ENCODE data around the gene KRTAP10-1. TPM values are rescaled to one million over a fixed set of nuclear protein-coding genes. Genes with fewer than 3 reads are reported as not detected.

The KRTAP10-1 gene
- total RNA-seq, 1 experiment from 2014 or later: not detected

DNA sequence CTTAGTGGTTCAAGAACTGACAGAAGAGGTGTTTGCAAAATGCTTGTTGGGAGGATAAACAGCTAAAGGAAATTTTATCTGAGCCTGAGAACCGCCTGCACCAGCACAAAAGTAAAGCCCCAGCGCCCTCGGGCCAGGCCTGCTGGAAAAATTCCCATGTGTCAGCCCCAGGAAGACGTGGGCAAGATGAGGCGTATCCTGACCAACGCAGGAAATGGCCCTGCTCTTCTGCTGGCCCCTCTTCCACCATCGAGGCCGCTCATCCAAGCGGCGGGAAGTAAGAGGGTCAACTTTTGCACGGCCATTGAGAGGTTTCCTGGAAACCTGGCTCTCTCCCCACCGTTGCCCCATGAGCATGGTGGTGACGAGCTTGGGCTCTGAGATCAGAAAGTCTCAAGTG is 45.0 kb downstream of the KRTAP10-1 start:
- Histone ChIP-seq H3K4me3 (ENCODE audit: low read depth in 2 of 2, low read length in 2 of 2) (no peak overlapping the region), H3K36me3 (ENCODE audit: control insufficient read depth, insufficient read depth, low read length) (no peaks in the 10 kb centered on the region), H3K27ac (ENCODE audit: low read length) (no peak overlapping the region), H3K9me3 (ENCODE audit: control insufficient read depth, insufficient read depth, low read depth, low read length) (no peaks in the 10 kb centered on the region), H3K27me3 (ENCODE audit: control insufficient read depth, insufficient read depth, low read length) (no peaks in the 10 kb centered on the region), H3K4me1 (ENCODE audit: control insufficient read depth, insufficient read depth, low read length) (no peaks in the 10 kb centered on the region)
- ATAC-seq: no peak
- TF ChIP-seq POLR2AphosphoS5 (IDR thresholded peaks at IDR 0.05; ENCODE audit: low read depth, low read length): no peak
- TF ChIP-seq, protein P1, sequence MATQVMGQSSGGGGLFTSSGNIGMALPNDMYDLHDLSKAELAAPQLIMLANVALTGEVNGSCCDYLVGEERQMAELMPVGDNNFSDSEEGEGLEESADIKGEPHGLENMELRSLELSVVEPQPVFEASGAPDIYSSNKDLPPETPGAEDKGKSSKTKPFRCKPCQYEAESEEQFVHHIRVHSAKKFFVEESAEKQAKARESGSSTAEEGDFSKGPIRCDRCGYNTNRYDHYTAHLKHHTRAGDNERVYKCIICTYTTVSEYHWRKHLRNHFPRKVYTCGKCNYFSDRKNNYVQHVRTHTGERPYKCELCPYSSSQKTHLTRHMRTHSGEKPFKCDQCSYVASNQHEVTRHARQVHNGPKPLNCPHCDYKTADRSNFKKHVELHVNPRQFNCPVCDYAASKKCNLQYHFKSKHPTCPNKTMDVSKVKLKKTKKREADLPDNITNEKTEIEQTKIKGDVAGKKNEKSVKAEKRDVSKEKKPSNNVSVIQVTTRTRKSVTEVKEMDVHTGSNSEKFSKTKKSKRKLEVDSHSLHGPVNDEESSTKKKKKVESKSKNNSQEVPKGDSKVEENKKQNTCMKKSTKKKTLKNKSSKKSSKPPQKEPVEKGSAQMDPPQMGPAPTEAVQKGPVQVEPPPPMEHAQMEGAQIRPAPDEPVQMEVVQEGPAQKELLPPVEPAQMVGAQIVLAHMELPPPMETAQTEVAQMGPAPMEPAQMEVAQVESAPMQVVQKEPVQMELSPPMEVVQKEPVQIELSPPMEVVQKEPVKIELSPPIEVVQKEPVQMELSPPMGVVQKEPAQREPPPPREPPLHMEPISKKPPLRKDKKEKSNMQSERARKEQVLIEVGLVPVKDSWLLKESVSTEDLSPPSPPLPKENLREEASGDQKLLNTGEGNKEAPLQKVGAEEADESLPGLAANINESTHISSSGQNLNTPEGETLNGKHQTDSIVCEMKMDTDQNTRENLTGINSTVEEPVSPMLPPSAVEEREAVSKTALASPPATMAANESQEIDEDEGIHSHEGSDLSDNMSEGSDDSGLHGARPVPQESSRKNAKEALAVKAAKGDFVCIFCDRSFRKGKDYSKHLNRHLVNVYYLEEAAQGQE (IDR thresholded peaks at IDR 0.05; ENCODE audit: insufficient read depth in 1 of 2, low read depth in 2 of 2, low read length in 1 of 2): no peak
- TF ChIP-seq TCF7L2 (IDR thresholded peaks at IDR 0.05; ENCODE audit: low read depth, low read length): no peak
- no peak for TF ChIP-seq SIN3A (IDR thresholded peaks at IDR 0.05; ENCODE audit: borderline replicate concordance, insufficient read depth, low read depth, low read length)
- TF ChIP-seq, protein P2, sequence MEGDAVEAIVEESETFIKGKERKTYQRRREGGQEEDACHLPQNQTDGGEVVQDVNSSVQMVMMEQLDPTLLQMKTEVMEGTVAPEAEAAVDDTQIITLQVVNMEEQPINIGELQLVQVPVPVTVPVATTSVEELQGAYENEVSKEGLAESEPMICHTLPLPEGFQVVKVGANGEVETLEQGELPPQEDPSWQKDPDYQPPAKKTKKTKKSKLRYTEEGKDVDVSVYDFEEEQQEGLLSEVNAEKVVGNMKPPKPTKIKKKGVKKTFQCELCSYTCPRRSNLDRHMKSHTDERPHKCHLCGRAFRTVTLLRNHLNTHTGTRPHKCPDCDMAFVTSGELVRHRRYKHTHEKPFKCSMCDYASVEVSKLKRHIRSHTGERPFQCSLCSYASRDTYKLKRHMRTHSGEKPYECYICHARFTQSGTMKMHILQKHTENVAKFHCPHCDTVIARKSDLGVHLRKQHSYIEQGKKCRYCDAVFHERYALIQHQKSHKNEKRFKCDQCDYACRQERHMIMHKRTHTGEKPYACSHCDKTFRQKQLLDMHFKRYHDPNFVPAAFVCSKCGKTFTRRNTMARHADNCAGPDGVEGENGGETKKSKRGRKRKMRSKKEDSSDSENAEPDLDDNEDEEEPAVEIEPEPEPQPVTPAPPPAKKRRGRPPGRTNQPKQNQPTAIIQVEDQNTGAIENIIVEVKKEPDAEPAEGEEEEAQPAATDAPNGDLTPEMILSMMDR (IDR thresholded peaks at IDR 0.05): no peak
- ChIA-PET POLR2A (no interaction called here), CTCF (no interaction called here)
- intact Hi-C loops (cut with micrococcal nuclease; ENCODE audit: unreplicated experiment): no loop called here
- DNase-seq (ENCODE audit: low read depth, low spot score): no peak
- no TSS peak for BruUV-seq (replicated peaks)
- in situ Hi-C loops (cut with HindIII; ENCODE audit: low pct_unique_long_range_greater_than_20kb, low sequenced_read_pairs): no loop called here

DNA sequence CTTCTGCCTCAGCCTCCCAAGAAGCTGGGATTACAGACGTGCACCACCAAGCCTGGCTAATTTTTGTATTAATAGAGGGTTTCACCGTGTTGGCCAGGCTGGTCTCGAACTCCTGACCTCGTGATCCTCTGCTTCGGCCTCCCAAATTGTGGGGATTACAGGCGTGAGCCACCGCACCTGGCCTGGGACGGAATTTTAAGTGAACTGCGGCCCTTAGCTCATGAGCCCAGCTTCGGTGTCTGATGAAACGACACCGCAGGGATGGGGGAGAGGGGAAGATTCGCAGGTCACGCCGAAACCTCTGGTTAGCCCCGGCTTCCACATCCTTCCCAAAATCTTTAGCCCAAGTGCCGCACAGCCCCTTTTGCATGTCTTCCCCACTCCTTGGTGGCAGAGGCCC is 45.6 kb downstream of the KRTAP10-1 start:
- intact Hi-C loops (cut with micrococcal nuclease; ENCODE audit: unreplicated experiment): no loop called here
- Histone ChIP-seq H3K36me3 (ENCODE audit: control insufficient read depth, insufficient read depth, low read length) (no peaks in the 10 kb centered on the region), H3K27ac (ENCODE audit: low read length) (no peak overlapping the region), H3K9me3 (ENCODE audit: control insufficient read depth, insufficient read depth, low read depth, low read length) (no peaks in the 10 kb centered on the region), H3K4me1 (ENCODE audit: control insufficient read depth, insufficient read depth, low read length) (no peaks in the 10 kb centered on the region), H3K27me3 (ENCODE audit: control insufficient read depth, insufficient read depth, low read length) (no peaks in the 10 kb centered on the region), H3K4me3 (ENCODE audit: low read depth in 2 of 2, low read length in 2 of 2) (no peak overlapping the region)
- DNase-seq (ENCODE audit: low read depth, low spot score) (no peak), ATAC-seq (no peak)
- TF ChIP-seq POLR2AphosphoS5 (IDR thresholded peaks at IDR 0.05; ENCODE audit: low read depth, low read length): no peak
- TF ChIP-seq, protein P2 (IDR thresholded peaks at IDR 0.05): no peak
- TF ChIP-seq, protein P1 (IDR thresholded peaks at IDR 0.05; ENCODE audit: insufficient read depth in 1 of 2, low read depth in 2 of 2, low read length in 1 of 2): no peak
- BruUV-seq (replicated peaks): no TSS peak
- POLR2A ChIA-PET: no interaction called here
- CTCF ChIA-PET: no interaction called here
- in situ Hi-C loops (cut with HindIII; ENCODE audit: low pct_unique_long_range_greater_than_20kb, low sequenced_read_pairs): no loop called here
